Keratinocyte (primary cell): ENCODE data around the gene P2RY12.

Experiments used
- CTCF ChIP-seq, 3 experiments: IDR thresholded peaks in 1 of 3; conservative IDR thresholded peaks in 1 of 3; optimal IDR thresholded peaks in 1 of 3; 2 replicates in 2 of 3; 3 replicates in 1 of 3; pipeline versions ENCODE3 to v1.5.1; 2011; ENCODE audit warnings: low read length in 3 of 3, mild to moderate bottlenecking in 3 of 3, moderate library complexity in 2 of 3, control low read depth in 1 of 3, inconsistent platforms in 1 of 3; ENCODE audit not compliant: insufficient read depth in 2 of 3; ENCODE audit errors: extremely low read depth in 1 of 3
- EZH2 ChIP-seq: IDR thresholded peaks from one replicate; pipeline ENCODE4 v1.6.1; 2012; ENCODE audit warnings: inconsistent platforms, mild to moderate bottlenecking, low read length, moderate library complexity

DNA sequence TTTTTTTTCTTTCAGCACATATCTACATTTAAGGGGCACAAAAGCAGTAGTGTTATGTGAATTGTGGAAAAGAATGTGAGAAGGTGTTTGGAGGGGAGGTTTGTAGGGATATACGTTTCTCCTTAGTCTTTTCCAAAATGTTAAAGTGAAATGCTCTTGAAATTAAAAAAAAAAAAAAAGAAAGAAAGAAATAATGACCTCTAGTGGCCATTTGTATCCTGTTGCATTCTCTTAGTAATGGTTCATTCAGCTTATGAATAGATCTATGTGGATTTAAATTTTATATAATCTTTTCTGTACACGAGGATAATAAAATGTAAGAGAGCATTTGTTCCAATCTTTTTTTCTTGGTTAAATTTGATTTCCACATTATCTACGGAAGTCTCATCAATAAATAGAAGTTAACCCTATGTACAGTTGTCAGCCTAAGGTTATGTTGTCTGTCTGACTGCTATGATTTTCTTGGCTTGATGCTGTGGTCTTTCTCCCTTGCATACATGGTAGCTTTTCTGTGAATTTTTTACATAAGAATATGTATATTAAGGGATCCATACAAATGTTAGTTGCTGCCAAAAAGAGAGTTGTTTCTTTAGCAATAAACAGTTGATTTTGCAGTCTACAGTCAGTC, 56.9 kb downstream of the P2RY12 start:
- TF ChIP-seq CTCF (optimal IDR thresholded peaks at IDR 0.05 in 1 of 3, IDR thresholded peaks at IDR 0.05 in 1 of 3, conservative IDR thresholded peaks at IDR 0.05 in 1 of 3; ENCODE audit: extremely low read depth in 1 of 3, insufficient read depth in 2 of 3, low read length in 3 of 3) (peak in 1 of 3 experiments; percentile 41), EZH2 (no peak)
